PFSK-1 (cell line): ENCODE results near the gene GNB5.

Experiments
- FOXP2 ChIP-seq: optimal IDR thresholded peaks from 2 replicates; pipeline ENCODE3; 2011; ENCODE audit warnings: borderline replicate concordance, control low read depth, inconsistent platforms; ENCODE audit not compliant: insufficient read depth; ENCODE audit errors: extremely low read length, extremely low read depth
- POLR2AphosphoS5 ChIP-seq: IDR thresholded peaks from 2 replicates; pipeline ENCODE4 v1.6.1; 2012; ENCODE audit warnings: low read depth, mild to moderate bottlenecking, control low read depth, low read length, moderate library complexity
- SIN3A ChIP-seq: IDR thresholded peaks from 2 replicates; pipeline ENCODE4 v1.6.1; 2012; ENCODE audit warnings: mild to moderate bottlenecking, low read length, moderate library complexity, borderline replicate concordance; ENCODE audit not compliant: insufficient read depth
- TAF1 ChIP-seq: IDR thresholded peaks from 2 replicates; pipeline ENCODE4 v1.6.1; 2012; ENCODE audit warnings: low read length, control low read depth, borderline replicate concordance; ENCODE audit not compliant: insufficient read depth
- TF ChIP-seq, protein P1 (sequence below), 2 experiments: IDR thresholded peaks; 2 replicates each; pipeline versions ENCODE4 v1.6.1 to v1.8.0; 2011 to 2012; ENCODE audit warnings: low read depth in 2 of 2, low read length in 2 of 2, control low read depth in 1 of 2, inconsistent platforms in 1 of 2, mild to moderate bottlenecking in 1 of 2, moderate library complexity in 1 of 2; ENCODE audit not compliant: insufficient read depth in 1 of 2

The GNB5 gene

DNA sequence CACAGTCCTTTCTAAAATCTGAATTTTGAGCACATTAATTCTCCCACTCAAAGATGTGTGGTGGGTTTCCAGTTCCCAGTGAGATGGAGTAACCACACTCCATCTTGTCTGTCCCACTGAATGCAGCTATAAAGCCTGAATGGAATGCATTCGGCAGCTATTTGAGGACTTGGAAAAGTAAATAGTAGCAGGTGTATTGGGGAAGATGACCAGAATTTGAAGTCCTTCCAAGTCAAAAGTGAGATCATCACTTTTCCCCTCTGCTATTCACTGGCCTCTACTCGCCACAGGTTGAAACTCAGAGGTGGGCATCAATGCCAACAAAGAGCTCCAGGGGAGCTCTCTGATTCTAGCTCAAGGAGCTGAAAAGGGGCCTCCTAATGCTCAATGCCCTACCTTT, 8.1 kb upstream of the GNB5 start:
- TF ChIP-seq FOXP2 (no peak), SIN3A (no peak), POLR2AphosphoS5 (no peak)
- TF ChIP-seq, protein P1, sequence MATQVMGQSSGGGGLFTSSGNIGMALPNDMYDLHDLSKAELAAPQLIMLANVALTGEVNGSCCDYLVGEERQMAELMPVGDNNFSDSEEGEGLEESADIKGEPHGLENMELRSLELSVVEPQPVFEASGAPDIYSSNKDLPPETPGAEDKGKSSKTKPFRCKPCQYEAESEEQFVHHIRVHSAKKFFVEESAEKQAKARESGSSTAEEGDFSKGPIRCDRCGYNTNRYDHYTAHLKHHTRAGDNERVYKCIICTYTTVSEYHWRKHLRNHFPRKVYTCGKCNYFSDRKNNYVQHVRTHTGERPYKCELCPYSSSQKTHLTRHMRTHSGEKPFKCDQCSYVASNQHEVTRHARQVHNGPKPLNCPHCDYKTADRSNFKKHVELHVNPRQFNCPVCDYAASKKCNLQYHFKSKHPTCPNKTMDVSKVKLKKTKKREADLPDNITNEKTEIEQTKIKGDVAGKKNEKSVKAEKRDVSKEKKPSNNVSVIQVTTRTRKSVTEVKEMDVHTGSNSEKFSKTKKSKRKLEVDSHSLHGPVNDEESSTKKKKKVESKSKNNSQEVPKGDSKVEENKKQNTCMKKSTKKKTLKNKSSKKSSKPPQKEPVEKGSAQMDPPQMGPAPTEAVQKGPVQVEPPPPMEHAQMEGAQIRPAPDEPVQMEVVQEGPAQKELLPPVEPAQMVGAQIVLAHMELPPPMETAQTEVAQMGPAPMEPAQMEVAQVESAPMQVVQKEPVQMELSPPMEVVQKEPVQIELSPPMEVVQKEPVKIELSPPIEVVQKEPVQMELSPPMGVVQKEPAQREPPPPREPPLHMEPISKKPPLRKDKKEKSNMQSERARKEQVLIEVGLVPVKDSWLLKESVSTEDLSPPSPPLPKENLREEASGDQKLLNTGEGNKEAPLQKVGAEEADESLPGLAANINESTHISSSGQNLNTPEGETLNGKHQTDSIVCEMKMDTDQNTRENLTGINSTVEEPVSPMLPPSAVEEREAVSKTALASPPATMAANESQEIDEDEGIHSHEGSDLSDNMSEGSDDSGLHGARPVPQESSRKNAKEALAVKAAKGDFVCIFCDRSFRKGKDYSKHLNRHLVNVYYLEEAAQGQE (IDR thresholded peaks at IDR 0.05; ENCODE audit: insufficient read depth in 1 of 2, low read depth in 2 of 2, low read length in 2 of 2), result no peak

DNA sequence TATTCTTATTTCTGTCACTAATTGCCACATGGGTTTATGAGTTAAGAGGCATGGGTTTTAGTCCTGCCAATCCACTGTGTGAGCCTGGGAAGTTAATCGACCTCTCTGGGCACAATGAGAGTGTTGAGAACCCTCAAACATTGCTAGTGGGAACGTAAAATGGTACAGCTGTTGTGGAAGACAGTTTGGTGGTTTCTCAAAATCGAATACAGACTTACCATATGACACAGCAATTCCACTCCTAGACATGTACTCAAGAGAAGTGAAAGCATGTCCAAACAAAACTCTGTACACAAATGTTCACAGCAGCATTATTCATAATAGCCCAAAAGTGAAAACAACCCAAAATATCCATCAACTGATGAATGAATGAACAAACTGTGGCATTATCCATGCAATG, 5.7 kb upstream of the GNB5 start:
- TF ChIP-seq SIN3A (no peak), POLR2AphosphoS5 (no peak), FOXP2 (no peak), TAF1 (no peak)
- TF ChIP-seq, protein P1 (IDR thresholded peaks at IDR 0.05; ENCODE audit: insufficient read depth in 1 of 2, low read depth in 2 of 2, low read length in 2 of 2), result no peak

DNA sequence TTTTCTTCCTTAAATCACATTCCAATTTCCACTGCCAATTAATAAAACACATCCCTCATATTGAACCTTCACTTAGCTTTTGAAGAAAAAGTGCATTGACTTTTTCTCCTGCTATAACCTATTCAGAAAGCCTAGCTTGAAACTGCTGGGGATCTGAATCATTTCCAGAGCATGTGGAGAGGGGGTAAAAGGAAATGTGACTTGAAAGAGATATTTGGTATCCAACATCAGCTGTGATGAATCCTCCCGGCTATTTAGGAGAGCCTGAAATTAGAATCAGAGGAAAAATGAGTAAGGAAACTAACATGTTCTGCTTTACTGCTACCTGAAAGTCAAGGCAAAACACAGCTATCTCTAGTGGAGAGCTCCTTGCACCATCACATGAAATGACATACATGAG, 2.6 kb upstream of the GNB5 start:
- TF ChIP-seq FOXP2 (no peak), TAF1 (no peak), POLR2AphosphoS5 (no peak), SIN3A (no peak)
- TF ChIP-seq, protein P1 (IDR thresholded peaks at IDR 0.05; ENCODE audit: insufficient read depth in 1 of 2, low read depth in 2 of 2, low read length in 2 of 2), result no peak

DNA sequence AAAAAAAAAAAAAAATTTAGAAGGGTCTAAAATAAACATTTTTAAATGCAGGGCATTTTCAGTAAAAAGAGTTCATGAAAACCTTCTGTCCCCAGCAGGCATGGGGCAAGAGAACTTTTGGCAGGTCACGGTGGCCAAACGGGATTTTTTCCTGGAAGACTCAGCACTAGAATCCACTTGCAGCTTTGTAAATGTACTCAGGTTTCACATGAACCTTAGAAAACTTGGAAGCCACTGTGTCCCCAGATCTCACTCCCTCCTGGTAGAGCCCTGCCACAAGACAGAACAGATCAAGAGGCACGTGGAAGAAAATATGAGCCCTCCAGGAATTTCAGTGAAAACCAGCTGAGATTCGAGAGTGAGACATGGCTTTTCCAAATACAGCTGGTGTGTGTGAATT, 2.1 kb upstream of the GNB5 start:
- TF ChIP-seq, protein P1 (IDR thresholded peaks at IDR 0.05; ENCODE audit: insufficient read depth in 1 of 2, low read depth in 2 of 2, low read length in 2 of 2), result no peak
- TF ChIP-seq SIN3A (no peak), FOXP2 (no peak), POLR2AphosphoS5 (no peak), TAF1 (no peak)

DNA sequence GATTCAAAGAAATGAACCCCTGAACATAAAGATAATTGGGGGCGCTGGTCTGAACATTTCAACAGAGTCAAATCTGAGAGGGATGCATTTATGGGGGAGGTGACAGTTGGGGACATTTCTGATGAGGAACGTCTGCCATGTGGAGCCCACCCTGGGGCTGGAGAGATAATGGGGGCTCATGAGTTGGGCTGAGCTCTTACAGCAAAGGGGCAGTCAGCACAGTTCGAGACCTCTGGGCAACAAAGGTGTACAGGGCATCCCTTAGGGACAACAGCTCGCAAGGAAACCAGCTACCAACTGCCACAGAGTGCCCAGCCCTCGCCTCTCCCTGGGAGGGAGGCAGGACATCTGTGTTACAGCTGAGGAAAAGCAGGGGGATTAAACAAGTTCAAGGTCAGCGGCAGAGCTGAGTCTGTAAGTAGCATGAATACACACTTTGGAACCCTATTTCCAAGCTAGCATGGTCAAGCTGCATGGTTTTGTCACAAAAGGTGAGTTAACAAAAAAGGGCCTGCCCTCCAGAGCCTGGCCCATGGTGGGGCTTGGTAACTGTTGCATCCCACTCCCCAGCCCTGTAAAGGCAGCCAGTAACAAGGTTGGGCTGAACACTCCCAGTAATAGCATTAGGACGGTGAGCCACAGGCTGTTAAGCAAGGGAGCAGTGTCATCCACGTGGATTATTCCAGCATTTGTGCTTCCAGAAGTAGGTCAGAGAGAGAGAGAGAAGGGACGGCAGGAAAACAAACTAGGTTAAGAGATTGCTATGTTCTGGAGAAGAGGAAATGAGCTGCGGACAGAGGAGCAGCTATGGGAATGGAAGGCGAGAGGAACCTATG, 4.3 kb downstream of the GNB5 start:
- TF ChIP-seq, protein P1 (IDR thresholded peaks at IDR 0.05; ENCODE audit: insufficient read depth in 1 of 2, low read depth in 2 of 2, low read length in 2 of 2), result no peak
- TF ChIP-seq SIN3A (no peak), TAF1 (no peak), FOXP2 (no peak), POLR2AphosphoS5 (no peak)
